ENCODE data around the gene MOK. TPM values are rescaled to one million over a fixed set of nuclear protein-coding genes. Genes with fewer than 3 reads are reported as not detected.

MOK gene
- total RNA-seq, 3 donors from 2014 or later (not counting 1 experiment from before 2014, with no cell fraction given), result 3.9 to 6.5 (median 4.7) TPM

- intact Hi-C loops (cut with micrococcal nuclease), result no loop called here
- Histone ChIP-seq H3K27me3 (ENCODE audit: control insufficient read depth, insufficient read depth, low read length) (no peaks in the 10 kb centered on the region), H3K9me3 (ENCODE audit: control insufficient read depth, insufficient read depth, low read length) (no peaks in the 10 kb centered on the region), H3K4me1 (ENCODE audit: control insufficient read depth, insufficient read depth, low read length) (no peaks in the 10 kb centered on the region), H3K36me3 (ENCODE audit: control insufficient read depth, insufficient read depth, low read length) (peaks cover 51% of the 10 kb centered on the region), H3K4me3 (ENCODE audit: low read length) (no peak overlapping the region), H3K27ac (ENCODE audit: low read length) (no peak overlapping the region)
- no peaks in the 10 kb centered on the region for H3K9me3 Mint-ChIP-seq
- no peaks in the 10 kb centered on the region for H3K27me3 Mint-ChIP-seq (ENCODE audit: low read depth in 2 of 2)
- no peaks in the 10 kb centered on the region for H3K4me1 Mint-ChIP-seq
- DNase-seq (no peak), ATAC-seq (no peak)
- WGBS (ENCODE audit: insufficient coverage), result 96% methylated on average over 5 of the region's 5 CpGs
- H3K36me3 Mint-ChIP-seq, result peaks cover 12% of the 10 kb centered on the region
- no peak overlapping the region for H3K27ac Mint-ChIP-seq
- H3K4me3 Mint-ChIP-seq, result no peak overlapping the region
- TF ChIP-seq, protein P1, sequence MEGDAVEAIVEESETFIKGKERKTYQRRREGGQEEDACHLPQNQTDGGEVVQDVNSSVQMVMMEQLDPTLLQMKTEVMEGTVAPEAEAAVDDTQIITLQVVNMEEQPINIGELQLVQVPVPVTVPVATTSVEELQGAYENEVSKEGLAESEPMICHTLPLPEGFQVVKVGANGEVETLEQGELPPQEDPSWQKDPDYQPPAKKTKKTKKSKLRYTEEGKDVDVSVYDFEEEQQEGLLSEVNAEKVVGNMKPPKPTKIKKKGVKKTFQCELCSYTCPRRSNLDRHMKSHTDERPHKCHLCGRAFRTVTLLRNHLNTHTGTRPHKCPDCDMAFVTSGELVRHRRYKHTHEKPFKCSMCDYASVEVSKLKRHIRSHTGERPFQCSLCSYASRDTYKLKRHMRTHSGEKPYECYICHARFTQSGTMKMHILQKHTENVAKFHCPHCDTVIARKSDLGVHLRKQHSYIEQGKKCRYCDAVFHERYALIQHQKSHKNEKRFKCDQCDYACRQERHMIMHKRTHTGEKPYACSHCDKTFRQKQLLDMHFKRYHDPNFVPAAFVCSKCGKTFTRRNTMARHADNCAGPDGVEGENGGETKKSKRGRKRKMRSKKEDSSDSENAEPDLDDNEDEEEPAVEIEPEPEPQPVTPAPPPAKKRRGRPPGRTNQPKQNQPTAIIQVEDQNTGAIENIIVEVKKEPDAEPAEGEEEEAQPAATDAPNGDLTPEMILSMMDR (IDR thresholded peaks at IDR 0.05), result no peak
These were observed 39.5 kb upstream of the MOK start for GRCh38 chr14:102344485-102344884.

DNA sequence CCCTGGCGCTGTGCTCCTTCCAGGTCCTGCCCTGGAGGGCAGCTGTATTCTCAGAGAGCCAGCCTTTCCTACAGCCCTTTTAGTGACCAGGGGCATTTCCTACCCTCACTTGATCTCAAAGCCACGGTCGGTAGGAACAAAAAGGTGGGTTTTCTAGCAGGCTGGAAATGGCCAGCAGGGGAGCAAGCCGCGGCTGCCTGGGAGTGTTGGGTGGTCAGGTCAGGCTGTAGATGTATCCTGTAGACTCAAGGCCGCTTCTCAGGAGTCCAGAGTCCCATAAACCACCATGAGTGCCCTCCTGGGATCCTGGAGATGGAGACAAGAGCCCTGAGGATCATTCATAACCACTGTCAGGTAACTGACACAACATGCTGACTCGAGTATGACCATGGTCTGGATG, 39.1 kb upstream of the MOK start:
- intact Hi-C loops (cut with micrococcal nuclease), result no loop called here
- H3K9me3 Mint-ChIP-seq, result no peaks in the 10 kb centered on the region
- H3K4me1 Mint-ChIP-seq, result no peaks in the 10 kb centered on the region
- peaks cover 52% of the 10 kb centered on the region for H3K36me3 ChIP-seq (ENCODE audit: control insufficient read depth, insufficient read depth, low read length)
- H3K4me1 ChIP-seq (ENCODE audit: control insufficient read depth, insufficient read depth, low read length), result no peaks in the 10 kb centered on the region
- DNase-seq (no peak), ATAC-seq (no peak)
- H3K36me3 Mint-ChIP-seq, result peaks cover 12% of the 10 kb centered on the region
- WGBS (ENCODE audit: insufficient coverage), result 96% methylated on average over 6 of the region's 7 CpGs
- no peaks in the 10 kb centered on the region for H3K27me3 Mint-ChIP-seq (ENCODE audit: low read depth in 2 of 2)
- no peak overlapping the region for H3K27ac Mint-ChIP-seq
- no peaks in the 10 kb centered on the region for H3K27me3 ChIP-seq (ENCODE audit: control insufficient read depth, insufficient read depth, low read length)
- H3K4me3 ChIP-seq (ENCODE audit: low read length), result no peak overlapping the region
- no peaks in the 10 kb centered on the region for H3K9me3 ChIP-seq (ENCODE audit: control insufficient read depth, insufficient read depth, low read length)
- no peak overlapping the region for H3K4me3 Mint-ChIP-seq
- TF ChIP-seq, protein P1 (IDR thresholded peaks at IDR 0.05), result no peak
- H3K27ac ChIP-seq (ENCODE audit: low read length), result no peak overlapping the region

DNA sequence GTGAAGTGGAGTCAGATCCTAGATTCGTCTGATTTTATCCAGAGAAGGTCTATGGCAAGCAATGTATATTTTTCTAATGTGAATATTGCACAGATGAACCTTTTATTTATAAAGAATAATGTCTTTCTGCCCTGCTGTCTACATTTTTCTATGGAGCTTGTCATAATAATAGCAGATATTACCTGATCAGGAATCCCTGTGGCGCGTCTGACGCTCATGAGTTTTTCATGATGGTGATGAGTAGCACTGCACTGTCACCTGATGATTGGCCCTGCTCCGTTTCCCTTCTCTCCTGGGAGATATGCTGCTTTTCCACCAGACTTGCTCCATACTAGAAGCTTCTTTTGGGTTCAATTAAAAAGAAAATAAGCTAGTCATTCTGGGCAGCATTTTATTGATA, 37.3 kb upstream of the MOK start:
- Mint-ChIP-seq H3K36me3 (no peaks in the 10 kb centered on the region), H3K27ac (no peak overlapping the region), H3K4me3 (no peak overlapping the region), H3K27me3 (ENCODE audit: low read depth in 2 of 2) (no peaks in the 10 kb centered on the region), H3K9me3 (no peaks in the 10 kb centered on the region), H3K4me1 (no peaks in the 10 kb centered on the region)
- DNase-seq (no peak), ATAC-seq (no peak)
- H3K36me3 ChIP-seq (ENCODE audit: control insufficient read depth, insufficient read depth, low read length), result peaks cover 42% of the 10 kb centered on the region
- intact Hi-C loops (cut with micrococcal nuclease), result no loop called here
- 98% methylated on average over 5 of the region's 5 CpGs for WGBS (ENCODE audit: insufficient coverage)
- H3K9me3 ChIP-seq (ENCODE audit: control insufficient read depth, insufficient read depth, low read length), result no peaks in the 10 kb centered on the region
- TF ChIP-seq, protein P1 (IDR thresholded peaks at IDR 0.05), result no peak
- no peak overlapping the region for H3K4me3 ChIP-seq (ENCODE audit: low read length)
- no peaks in the 10 kb centered on the region for H3K4me1 ChIP-seq (ENCODE audit: control insufficient read depth, insufficient read depth, low read length)
- H3K27ac ChIP-seq (ENCODE audit: low read length), result no peak overlapping the region
- H3K27me3 ChIP-seq (ENCODE audit: control insufficient read depth, insufficient read depth, low read length), result no peaks in the 10 kb centered on the region

DNA sequence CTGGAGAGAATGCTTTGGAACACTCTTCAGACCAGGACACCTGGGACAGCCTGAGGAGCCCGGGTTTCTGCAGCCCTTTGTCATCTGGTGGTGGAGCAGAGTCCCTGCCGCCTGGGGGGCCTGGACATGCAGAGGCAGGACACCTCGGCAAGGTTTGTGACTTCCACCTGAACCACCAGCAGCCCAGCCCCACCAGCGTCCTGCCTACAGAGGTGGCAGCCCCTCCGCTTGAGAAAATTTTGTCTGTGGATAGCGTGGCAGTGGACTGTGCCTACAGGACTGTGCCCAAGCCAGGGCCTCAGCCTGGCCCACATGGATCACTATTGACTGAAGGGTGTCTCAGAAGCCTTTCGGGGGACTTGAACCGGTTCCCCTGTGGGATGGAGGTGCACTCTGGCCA, 36.6 kb upstream of the MOK start:
- intact Hi-C loops (cut with micrococcal nuclease), result no loop called here
- no peak overlapping the region for H3K4me3 ChIP-seq (ENCODE audit: low read length)
- H3K27ac ChIP-seq (ENCODE audit: low read length), result no peak overlapping the region
- H3K36me3 ChIP-seq (ENCODE audit: control insufficient read depth, insufficient read depth, low read length), result peaks cover 36% of the 10 kb centered on the region
- TF ChIP-seq, protein P1 (IDR thresholded peaks at IDR 0.05), result no peak
- H3K4me1 ChIP-seq (ENCODE audit: control insufficient read depth, insufficient read depth, low read length), result no peaks in the 10 kb centered on the region
- H3K4me3 Mint-ChIP-seq, result no peak overlapping the region
- no peaks in the 10 kb centered on the region for H3K4me1 Mint-ChIP-seq
- no peaks in the 10 kb centered on the region for H3K9me3 Mint-ChIP-seq
- no peak overlapping the region for H3K27ac Mint-ChIP-seq
- no peaks in the 10 kb centered on the region for H3K27me3 Mint-ChIP-seq (ENCODE audit: low read depth in 2 of 2)
- H3K9me3 ChIP-seq (ENCODE audit: control insufficient read depth, insufficient read depth, low read length), result no peaks in the 10 kb centered on the region
- H3K36me3 Mint-ChIP-seq, result no peaks in the 10 kb centered on the region
- 96% methylated on average over 8 of the region's 8 CpGs for WGBS (ENCODE audit: insufficient coverage)
- H3K27me3 ChIP-seq (ENCODE audit: control insufficient read depth, insufficient read depth, low read length), result no peaks in the 10 kb centered on the region
- ATAC-seq (no peak), DNase-seq (no peak)

All from natural killer cell (primary cell).